HepG2 (cell line): ENCODE results near the gene ABI2. TPM values are rescaled to one million over a fixed set of nuclear protein-coding genes. Genes with fewer than 3 reads are reported as not detected.

Source experiments
- ATAC-seq: fragments of 200-7000 bp; cut with Tn5 transposase; 3 replicates; pipeline ENCODE4 v1.9.1; 2020; ENCODE audit warnings: mild to moderate bottlenecking, moderate library complexity
- BruUV-seq: library from RNA; stranded (reverse); fragments of 400-500 nt; replicated peaks from 2 replicates; lab custom pipeline; 2021; lab: Mats Ljungman, UMichigan
- CTCF ChIA-PET: fragments of 300-600 bp; formaldehyde crosslinking; extraction: SDS; loops from one replicate; lab custom pipeline; 2021; ENCODE audit warnings: low total read pairs, inconsistent platforms, low intra/inter-chr PET ratio; lab: Yijun Ruan, JAX
- POLR2A ChIA-PET: fragments of 350-600 bp; sonication (Branson Sonifier 250); formaldehyde crosslinking; loops from one replicate; lab custom pipeline; 2020; ENCODE audit warnings: antibody characterized with exemption, inconsistent platforms; lab: Yijun Ruan, JAX
- DNase-seq: peaks from one replicate; pipeline ENCODE4 v3.0.0-alpha.2; 2015; ENCODE audit warnings: low spot score
- FAIRE-seq: peaks from 3 replicates; lab custom pipeline; 2011; peaks lifted over from hg19 to GRCh38; lab: Jason Lieb, UNC
- H2AFZ ChIP-seq: one replicate; pipeline ENCODE4 v1.6.1; 2011; ENCODE audit warnings: low read length, inconsistent platforms
- H3K27ac ChIP-seq: fragments of 300-600 bp; 3 replicates; pipeline ENCODE4 v1.8.0; 2011; ENCODE audit warnings: mixed run types, mild to moderate bottlenecking, mixed read lengths, low read length, inconsistent platforms; ENCODE audit not compliant: insufficient read depth; ENCODE audit errors: extremely low read length
- H3K27me3 ChIP-seq, 2 experiments: fragments of 200-600 bp in 1 of 2; 2 replicates in 1 of 2; 3 replicates in 1 of 2; pipeline versions ENCODE4 v1.6.0 to v1.8.0; 2011; ENCODE audit warnings: low read length in 2 of 2, mild to moderate bottlenecking in 2 of 2, moderate library complexity in 2 of 2, inconsistent platforms in 1 of 2; ENCODE audit not compliant: insufficient read depth in 2 of 2, control insufficient read depth in 1 of 2
- H3K36me3 ChIP-seq, 2 experiments: fragments of 200-600 bp in 1 of 2; replicated peaks in 1 of 2; 2 replicates in 1 of 2; 3 replicates in 1 of 2; pipeline versions ENCODE4 v1.5.1 to v1.8.0; 2011; ENCODE audit warnings: low read length in 2 of 2, inconsistent platforms in 1 of 2; ENCODE audit not compliant: insufficient read depth in 2 of 2, control insufficient read depth in 1 of 2
- H3K4me1 ChIP-seq: 2 replicates; pipeline ENCODE4 v1.5.1; 2012; ENCODE audit warnings: low read length, inconsistent platforms; ENCODE audit not compliant: insufficient read depth
- H3K4me2 ChIP-seq: 2 replicates; pipeline ENCODE4 v1.6.0; 2011; ENCODE audit warnings: low read depth, low read length, inconsistent platforms
- H3K4me3 ChIP-seq, 3 experiments: fragments of 200-600 bp in 1 of 3; sonication (generic), shearing (Covaris generic) in 1 of 3; replicated peaks in 1 of 3; 2 replicates each; pipeline ENCODE4 v1.5.1; 2011 to 2016; ENCODE audit warnings: low read length in 3 of 3, inconsistent platforms in 2 of 3, low read depth in 2 of 3, mild to moderate bottlenecking in 2 of 3, control low read depth in 1 of 3, mixed read lengths in 1 of 3; ENCODE audit not compliant: insufficient read depth in 1 of 3
- H3K79me2 ChIP-seq: one replicate; pipeline ENCODE4 v1.6.1; 2011; ENCODE audit warnings: low read length, inconsistent platforms; ENCODE audit not compliant: insufficient read depth
- H3K9ac ChIP-seq: 2 replicates; pipeline ENCODE4 v1.6.0; 2011; ENCODE audit warnings: mild to moderate bottlenecking, low read depth, low read length, inconsistent platforms; ENCODE audit not compliant: insufficient read depth
- H3K9me3 ChIP-seq: 2 replicates; pipeline ENCODE4 v1.5.1; 2012; ENCODE audit warnings: mild to moderate bottlenecking, low read length
- H4K20me1 ChIP-seq: 2 replicates; pipeline ENCODE4 v1.6.0; 2011; ENCODE audit warnings: inconsistent platforms, mild to moderate bottlenecking, low read length, moderate library complexity; ENCODE audit not compliant: insufficient read depth
- EZH2 ChIP-seq: conservative IDR thresholded peaks from 2 replicates; pipeline ENCODE4 v1.6.1; 2012; ENCODE audit warnings: mild to moderate bottlenecking, low read depth, low read length, moderate library complexity
- FOSL2 ChIP-seq: sonication (generic); formaldehyde crosslinking; IDR thresholded peaks from 2 replicates; pipeline ENCODE4 v1.4.0; 2020; ENCODE audit warnings: missing genetic modification reagents
- FOXA1 ChIP-seq, 2 experiments: fragments of 450-650 bp in 1 of 2; sonication (generic) in 1 of 2; formaldehyde crosslinking in 1 of 2; IDR thresholded peaks; 2 replicates each; pipeline versions ENCODE4 v1.4.0 to v1.6.1; 2016 to 2020; ENCODE audit warnings: missing genetic modification reagents in 1 of 2
- FOXA3 ChIP-seq: IDR thresholded peaks from 2 replicates; pipeline ENCODE4 v1.6.1; 2016; ENCODE audit warnings: missing genetic modification reagents, missing compliant biosample characterization
- KDM6A ChIP-seq: IDR thresholded peaks from 2 replicates; pipeline ENCODE4 v1.6.1; 2016; ENCODE audit warnings: low read depth
- NCOA5 ChIP-seq: sonication (generic); formaldehyde crosslinking; IDR thresholded peaks from 2 replicates; pipeline ENCODE4 v1.4.0; 2020; ENCODE audit warnings: missing genetic modification reagents
- PAF1 ChIP-seq: IDR thresholded peaks from 2 replicates; pipeline ENCODE4 v1.6.1; 2016; ENCODE audit warnings: missing genetic modification reagents, missing compliant biosample characterization
- PLRG1 ChIP-seq: fragments of 450-650 bp; conservative IDR thresholded peaks from 2 replicates; pipeline ENCODE4 v1.6.1; 2016
- SIX4 ChIP-seq: sonication (generic); formaldehyde crosslinking; IDR thresholded peaks from 2 replicates; pipeline ENCODE4 v1.4.0; 2020; ENCODE audit warnings: missing genetic modification reagents
- THAP9 ChIP-seq: sonication (generic); formaldehyde crosslinking; IDR thresholded peaks from 2 replicates; pipeline ENCODE4; 2020; ENCODE audit warnings: missing genetic modification reagents, mild to moderate bottlenecking, borderline replicate concordance
- ZNF20 ChIP-seq: sonication (generic); formaldehyde crosslinking; IDR thresholded peaks from 2 replicates; pipeline ENCODE4 v1.4.0; 2020; ENCODE audit warnings: mild to moderate bottlenecking, moderate library complexity, missing genetic modification reagents
- in situ Hi-C: cut with HindIII; loops from 2 replicates; pipeline ENCODE4 v1.10.0; 2017; ENCODE audit warnings: low pct_unique_long_range_greater_than_20kb; ENCODE audit not compliant: extremely low pct_ligation_motif_present
- intact Hi-C: fragments of 100-400 bp; cut with micrococcal nuclease; formaldehyde crosslinking; loops from one replicate; pipeline ENCODE4 v1.10.0; 2022; ENCODE audit not compliant: unreplicated experiment
- polyA plus RNA-seq, 8 experiments: library from polyadenylated mRNA; depleted of rRNA in 3 of 8; stranded (reverse) in 7 of 8; unstranded in 1 of 8; fragments of >200 nt; fragmentation: Illumina TruSeq in 4 of 8; extraction: Trizol in 4 of 8; gene quantifications; 2 replicates each; pipeline versions ENCODE4 v1.2.1 to v1.2.3, GENCODE V29; 2011 to 2016; ENCODE audit warnings: low read depth in 4 of 8, missing spikeins in 1 of 8, mixed read lengths in 1 of 8; ENCODE audit not compliant: insufficient read depth in 1 of 8
- total RNA-seq, 5 experiments: library from RNA; depleted of rRNA; stranded (reverse); fragments of >200 nt; fragmentation: Illumina TruSeq; extraction: Trizol; gene quantifications; 2 replicates each; pipeline ENCODE4 v1.2.3, GENCODE V29; 2016; ENCODE audit warnings: low read depth in 1 of 5

Gene ABI2
- total and polyA plus RNA-seq, 2 of the 13 experiments (the other 11 are each of a cell fraction or from before 2014, with no cell fraction given): 28.4 to 32.4 TPM

GRCh38 chr2:203327901-203328759 lies at the start of gene ABI2 (continued):
- TF ChIP-seq EZH2 (no peak), SIX4 (CRISPR knock-in tag) (peak; percentile 41; the same call in 1 of the 2 replicates), PLRG1 (no peak), FOSL2 (no peak; the same call in none of the 2 replicates), ZNF20 (CRISPR knock-in tag) (0 out of 2 replicates have a peak, but pooled peaks have one; percentile 27), THAP9 (peak; percentile 83; the same call in 1 of the 2 replicates), PAF1 (no peak), KDM6A (CRISPR knock-in tag) (peak; percentile 21; the same call in 1 of the 2 replicates)

GRCh38 chr2:203279288-203279687 lies 48.9 kb upstream of the ABI2 start:
- Histone ChIP-seq H3K4me3 (no peak overlapping the region), H3K4me1 (no peaks in the 10 kb centered on the region), H3K27me3 (no peaks in the 10 kb centered on the region), H2AFZ (no peak overlapping the region), H3K27ac (no peak overlapping the region), H3K36me3 (peaks cover 16 to 54% of the 10 kb centered on the region in 2 experiments; a peak in 4 of 5 replicates), H3K4me2 (no peak overlapping the region), H3K79me2 (no peaks in the 10 kb centered on the region), H4K20me1 (no peaks in the 10 kb centered on the region), H3K9me3 (no peaks in the 10 kb centered on the region), H3K9ac (no peak overlapping the region)
- TF ChIP-seq FOXA1 (IDR thresholded peaks at IDR 0.05): no peak
- 0 out of 2 replicates have a peak, but pooled peaks have one; percentile 24 for TF ChIP-seq FOXA1 (CRISPR knock-in tag; IDR thresholded peaks at IDR 0.05)
- 0 out of 2 replicates have a peak, but pooled peaks have one; percentile 24 for TF ChIP-seq FOXA3
- TF ChIP-seq NCOA5 (CRISPR knock-in tag): no peak
- ChIA-PET CTCF (no interaction called here), POLR2A (no interaction called here)
- intact Hi-C loops: loop anchor here (10.0 kb wide), 1 partner anchor 116 kb away; no protein-coding TSS in a partner anchor
- DNase-seq (no peak), FAIRE-seq (no peak), ATAC-seq (peak; percentile 41; the same call in 1 of the 3 replicates)
- BruUV-seq: no TSS peak
- in situ Hi-C loops: no loop called here
